Stimulated activated naive CD8-positive, alpha-beta T cell treated with anti-CD3 and anti-CD28 coated beads, Interleukin-15, Interleukin-2, amounts not matched to agents 100 U/mL and 50 U/mL, for 24 hours (primary cell): ENCODE data around the gene SCN1A.
"Not testable (repeated sequence)": the region's sequence is repeated elsewhere in the genome, so short reads cannot be mapped to it uniquely, and the experiment has no call there.

Experiments used
- ATAC-seq: fragments of 150-1000 bp; cut with Tn5 transposase; one replicate; pipeline ENCODE4 v1.10.0; 2021
- DNase-seq: peaks from one replicate; pipeline ENCODE4 v3.0.0; 2021

SCN1A gene

GRCh38 chr2:166081131-166081632 lies 46.6 kb downstream of the SCN1A start:
- DNase-seq (no peak), ATAC-seq (no peak)

DNA sequence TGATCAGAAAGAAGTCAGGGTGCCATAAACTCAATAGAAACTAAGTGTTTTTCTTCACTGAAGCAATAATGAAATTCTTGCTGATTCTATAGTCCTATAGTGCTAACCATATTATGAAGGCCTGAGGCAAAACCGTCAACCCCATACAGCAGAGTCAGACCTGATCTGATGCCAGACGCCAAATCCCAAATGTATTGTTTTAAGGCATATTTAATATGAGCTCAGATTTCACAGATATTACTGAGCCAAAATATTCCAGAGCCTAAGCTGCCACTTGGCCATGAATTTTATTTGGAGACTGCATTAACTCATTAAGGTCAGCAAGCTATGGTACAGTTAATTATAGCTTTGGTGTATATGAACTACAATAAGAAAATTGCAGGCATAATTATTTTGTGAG lies 53.4 kb downstream of the SCN1A start:
- DNase-seq = no peak

GRCh38 chr2:166074011-166074410 lies 53.8 kb downstream of the SCN1A start:
- DNase-seq (no peak), ATAC-seq (no peak)

More for the DNA sequence above, 53.4 kb downstream of the SCN1A start:
- no peak for ATAC-seq

- no peak for ATAC-seq
- no peak for DNase-seq
These were observed 57.6 kb downstream of the SCN1A start for GRCh38 chr2:166070231-166070630.

- no peak for DNase-seq
- no peak for ATAC-seq
These were observed 58.8 kb downstream of the SCN1A start for GRCh38 chr2:166068981-166069380.

- ATAC-seq (no peak), DNase-seq (no peak)
These were observed 60.6 kb downstream of the SCN1A start for GRCh38 chr2:166067229-166067628.

DNA sequence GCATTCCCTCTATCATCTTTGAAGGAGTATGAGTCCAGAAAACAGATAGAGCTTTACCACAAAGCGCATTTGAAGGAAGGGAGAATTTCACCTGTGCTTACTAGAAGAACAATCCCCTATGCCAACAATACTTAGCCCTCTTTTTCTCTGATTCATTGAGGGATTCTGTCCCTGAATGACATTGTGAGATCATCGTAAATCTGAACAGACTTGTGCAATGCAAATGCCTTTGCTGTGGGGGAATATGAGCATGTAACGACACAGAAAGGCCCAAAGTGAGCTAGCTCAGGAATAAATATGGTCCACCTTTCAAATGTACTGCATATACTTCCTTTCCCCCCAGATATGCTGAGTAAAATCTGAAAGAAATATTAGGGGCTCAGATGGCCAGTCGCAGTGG lies 67.6 kb downstream of the SCN1A start:
- ATAC-seq (no peak), DNase-seq (no peak)

- DNase-seq = no peak
These were observed 70.3 kb downstream of the SCN1A start for GRCh38 chr2:166057370-166058164.

DNA sequence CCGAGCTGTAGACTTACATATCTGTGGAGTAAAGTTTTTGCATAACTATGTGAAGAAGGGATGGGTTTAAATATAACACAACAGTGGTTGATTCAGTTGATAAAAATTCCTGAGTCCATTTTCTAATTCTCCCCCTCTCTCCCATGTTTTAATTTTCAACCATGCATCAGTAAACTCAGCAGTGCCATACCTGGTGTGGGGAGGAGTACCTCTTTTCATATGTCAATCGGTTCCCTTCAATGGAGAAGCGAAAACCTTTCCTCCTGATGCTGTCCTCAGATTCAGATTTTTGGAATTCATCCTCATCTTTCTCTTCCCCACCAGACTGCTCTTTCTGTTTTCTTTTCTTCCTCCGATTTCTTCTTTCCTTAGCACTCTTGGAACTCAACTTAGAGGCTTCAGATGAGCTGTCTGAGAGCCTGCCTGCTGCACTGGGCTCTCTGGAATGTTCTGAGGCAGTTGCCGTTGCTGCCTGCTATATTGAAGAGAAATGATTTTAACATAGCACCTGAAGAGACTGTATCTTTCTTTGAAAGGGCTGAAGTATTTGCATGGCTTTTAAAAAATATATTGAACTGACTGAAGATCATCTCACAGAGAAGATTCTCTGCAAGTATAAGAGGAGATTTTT lies 82.9 kb downstream of the SCN1A start:
- DNase-seq (no peak), ATAC-seq (no peak)

More at GRCh38 chr2:166057370-166058164, 70.3 kb downstream of the SCN1A start:
- no peak for ATAC-seq

GRCh38 chr2:166042768-166043390 lies 84.9 kb downstream of the SCN1A start:
- DNase-seq (no peak), ATAC-seq (no peak)

DNA sequence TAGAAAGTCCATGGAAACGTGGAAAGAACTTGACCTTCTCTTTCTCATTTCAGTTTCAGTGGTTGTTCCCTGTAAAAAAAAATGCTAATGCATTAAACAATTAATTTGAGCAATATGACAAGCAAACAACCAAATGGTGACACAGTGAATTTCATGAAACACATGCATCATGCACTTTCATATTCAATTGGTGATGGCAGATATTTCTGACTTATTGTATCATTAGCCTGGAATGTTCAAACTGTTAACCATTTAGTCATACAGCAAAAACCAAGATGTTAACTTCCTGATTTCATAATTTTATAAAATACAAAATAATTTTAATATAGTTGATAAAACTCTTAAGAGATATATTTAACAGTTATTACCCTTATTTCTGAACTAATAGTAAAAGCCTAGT lies 85.5 kb downstream of the SCN1A start:
- ATAC-seq (no peak), DNase-seq (no peak)

- DNase-seq = no peak
- ATAC-seq = no peak
These were observed 86.2 kb downstream of the SCN1A start for GRCh38 chr2:166041613-166042012.

DNA sequence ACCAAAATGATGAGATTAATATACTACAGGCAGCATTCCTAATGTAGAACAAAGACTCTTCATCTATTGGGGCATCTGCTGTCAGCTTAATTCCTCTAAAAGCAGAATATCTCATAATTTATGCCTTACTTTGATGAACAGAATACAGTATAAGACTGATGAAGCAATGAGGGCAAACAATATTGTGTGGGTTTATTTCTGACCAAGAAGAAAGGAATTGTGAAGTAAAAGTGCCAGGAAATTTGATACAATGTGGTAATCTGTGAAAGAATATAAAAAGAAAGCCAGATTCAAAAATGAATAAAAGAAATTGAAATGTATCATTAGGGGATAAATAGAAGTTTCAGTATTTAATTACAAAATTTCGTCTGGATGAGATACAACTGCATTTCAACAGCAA lies 95.5 kb downstream of the SCN1A start:
- DNase-seq (no peak), ATAC-seq (no peak)

DNA sequence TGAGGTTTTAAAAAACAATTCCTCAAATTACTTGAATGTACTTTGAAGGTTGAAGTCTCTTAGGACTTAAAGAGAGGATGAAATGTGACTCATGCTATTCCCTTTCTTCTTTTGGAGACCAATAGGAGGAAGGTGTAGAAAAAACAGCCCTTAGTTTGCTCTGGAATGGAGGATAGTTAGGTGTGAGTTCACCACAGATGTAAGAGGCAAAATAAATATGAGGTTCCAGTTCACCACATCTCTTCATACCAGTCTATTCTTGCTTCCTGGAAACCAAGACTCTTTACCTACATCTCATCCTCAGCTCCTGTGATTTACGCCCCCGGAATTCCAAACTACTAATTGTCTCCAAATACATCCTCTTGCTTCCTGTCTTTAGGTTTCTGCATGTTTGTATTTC lies 96.8 kb downstream of the SCN1A start:
- no peak for DNase-seq
- ATAC-seq = no peak

DNA sequence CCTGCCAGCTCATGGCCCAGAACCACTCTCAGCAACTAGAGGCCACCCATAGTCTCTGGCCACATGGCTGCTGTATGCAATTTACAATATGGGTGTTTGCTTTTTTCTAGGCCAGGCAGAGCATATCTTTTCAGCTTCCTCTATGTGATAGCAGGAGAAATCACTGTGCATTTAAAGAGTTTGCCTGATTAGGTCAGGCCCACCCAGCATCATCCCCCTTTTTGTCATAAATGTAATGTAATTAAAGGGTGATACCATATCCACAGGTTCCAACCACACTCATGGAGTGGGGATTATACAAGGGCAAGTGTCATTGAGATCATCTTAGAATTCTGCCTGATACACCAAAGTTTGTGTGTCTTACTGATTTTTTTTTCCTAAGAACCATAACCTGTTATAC lies 102.5 kb downstream of the SCN1A start:
- no peak for ATAC-seq
- DNase-seq = no peak

GRCh38 chr2:166017208-166017607 lies 110.6 kb downstream of the SCN1A start:
- ATAC-seq = no peak
- no peak for DNase-seq

- ATAC-seq (no peak), DNase-seq (no peak)
These were observed 113.9 kb downstream of the SCN1A start for GRCh38 chr2:166013878-166014277.

DNA sequence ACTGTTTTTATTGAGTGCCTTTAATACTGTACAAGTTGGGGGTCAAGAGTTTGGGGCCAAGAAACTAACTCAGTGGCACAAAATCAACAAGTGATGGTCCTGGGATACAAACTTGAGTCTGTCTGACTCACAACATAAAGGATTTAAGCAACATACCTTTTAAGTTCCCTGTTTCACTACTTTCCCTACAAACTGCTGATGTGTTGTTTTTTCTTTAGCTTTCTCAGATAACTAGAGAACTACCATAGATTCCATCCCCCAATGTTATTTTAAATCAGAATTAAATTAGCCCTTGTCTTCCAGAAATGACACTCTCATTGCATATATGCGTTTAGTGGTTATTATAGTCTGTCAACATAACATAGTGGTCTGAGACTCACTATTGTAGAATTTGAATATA lies 116.2 kb downstream of the SCN1A start:
- no peak for ATAC-seq
- no peak for DNase-seq

GRCh38 chr2:166000401-166000800 lies 127.4 kb downstream of the SCN1A start:
- DNase-seq = no peak
- no peak for ATAC-seq

DNA sequence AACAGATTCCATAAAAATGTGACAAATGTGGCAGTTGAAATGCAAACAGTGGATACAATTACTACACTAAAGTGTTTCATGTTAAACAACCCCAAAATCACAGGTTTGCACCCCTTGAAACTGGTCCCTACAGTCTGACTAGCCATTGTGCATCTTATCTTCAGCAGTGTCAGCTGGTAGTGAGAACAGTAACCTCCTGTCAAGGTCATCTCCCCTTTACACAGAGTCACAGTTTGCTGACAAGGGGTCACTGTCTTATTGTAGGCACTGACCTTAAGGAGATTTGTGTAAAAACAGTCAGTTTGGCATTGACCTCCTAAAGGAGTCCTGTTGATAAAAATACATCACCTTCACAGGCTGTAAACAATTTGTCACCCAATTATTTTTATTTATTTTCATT lies 137.0 kb downstream of the SCN1A start:
- ATAC-seq (no peak), DNase-seq (no peak)

GRCh38 chr2:165989851-165990250 lies 138.0 kb downstream of the SCN1A start:
- ATAC-seq (no peak), DNase-seq (no peak)

- no peak for DNase-seq
- no peak for ATAC-seq
These were observed 142.7 kb downstream of the SCN1A start for GRCh38 chr2:165985120-165985519.

DNA sequence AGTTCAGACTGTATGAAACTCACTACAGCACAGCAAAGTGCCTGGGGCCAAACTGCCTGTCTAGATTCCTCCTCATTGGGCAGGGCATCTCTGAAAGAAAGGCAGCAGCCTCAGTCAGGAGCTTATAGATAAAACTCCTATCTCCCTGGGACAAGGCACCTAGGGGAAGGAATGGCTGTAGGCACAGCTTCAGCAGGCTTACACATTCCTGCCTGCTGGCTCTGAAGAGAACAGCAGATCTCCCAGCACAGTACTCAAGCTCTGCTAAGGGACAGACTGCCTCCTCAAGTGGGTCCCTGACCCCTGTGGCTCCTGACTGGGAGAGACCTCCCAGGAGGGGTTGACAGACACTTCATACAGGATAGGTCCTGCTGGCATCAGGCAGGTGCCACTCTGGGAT lies 155.7 kb downstream of the SCN1A start:
- not testable (repeated sequence) for ATAC-seq, DNase-seq
